ENCODE measurements around the gene PACS1.

- TF ChIP-seq POLR2AphosphoS5 (IDR thresholded peaks at IDR 0.05; ENCODE audit: low read depth, low read length) (no peak), TAF1 (IDR thresholded peaks at IDR 0.05; ENCODE audit: borderline replicate concordance, insufficient read depth, low read length) (no peak)
Measured at GRCh38 chr11:66104057-66104638, 34.1 kb downstream of the PACS1 start.

Data from PFSK-1 (cell line).